ENCODE measurements around the gene PRELID1.
A peak's percentile ranks its signal among the peaks of the same experiment; 100 is the strongest.
"Not testable (repeated sequence)": the region's sequence is repeated elsewhere in the genome, so short reads cannot be mapped to it uniquely, and the experiment has no call there.

Gene PRELID1, protein sequence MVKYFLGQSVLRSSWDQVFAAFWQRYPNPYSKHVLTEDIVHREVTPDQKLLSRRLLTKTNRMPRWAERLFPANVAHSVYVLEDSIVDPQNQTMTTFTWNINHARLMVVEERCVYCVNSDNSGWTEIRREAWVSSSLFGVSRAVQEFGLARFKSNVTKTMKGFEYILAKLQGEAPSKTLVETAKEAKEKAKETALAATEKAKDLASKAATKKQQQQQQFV

DNA sequence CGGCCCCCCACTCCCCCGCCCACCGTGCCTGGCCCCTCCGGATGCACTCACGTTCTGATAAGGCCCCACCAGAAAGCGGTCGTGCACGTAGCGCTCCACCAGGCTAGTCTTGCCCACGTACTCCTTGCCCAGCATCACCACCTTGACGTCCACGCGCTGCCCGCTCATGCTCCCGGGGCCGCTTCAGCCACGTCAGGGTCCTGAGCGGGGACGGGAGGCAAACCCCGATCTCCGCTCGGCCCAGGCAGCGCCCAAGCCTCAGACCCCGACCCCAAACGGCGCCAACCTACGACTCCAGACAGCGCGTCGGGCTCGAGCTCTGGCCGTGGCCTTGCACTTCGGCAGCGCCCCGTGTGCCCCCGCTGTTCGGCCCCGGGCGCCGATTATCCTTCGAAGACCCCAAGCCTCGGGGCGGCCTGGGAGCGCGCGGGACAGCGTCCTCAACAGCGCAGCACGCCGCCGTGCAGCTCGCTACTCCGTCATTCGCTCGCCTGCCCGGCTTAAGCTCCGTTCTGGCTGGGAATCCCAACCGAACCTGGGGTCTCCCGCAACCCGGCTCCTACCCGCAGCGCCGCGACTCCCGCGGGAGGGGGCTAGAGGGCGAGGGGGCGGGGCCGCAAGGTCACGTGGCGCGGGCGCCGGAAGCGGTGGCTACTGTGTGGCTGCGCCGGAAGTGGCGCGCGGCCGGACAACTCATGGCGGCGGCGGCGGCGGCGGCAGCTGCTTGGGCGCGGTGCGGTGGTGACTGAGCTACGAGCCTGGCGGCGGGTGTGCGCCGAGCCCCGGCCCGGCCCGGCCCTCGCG, at the start of gene PRELID1, which contains the start of gene RAB24:
Gene PRELID1 (plus strand): TSS at position 679 of the 804 bp plus-strand sequence. CDS start 187 bp downstream, outside the sequence.
Gene RAB24 (minus strand): TSS at position 599 of the 804 bp plus-strand sequence. CDS start 431 bp downstream, at position 168.
- DNase-seq: peak; percentile 61 to 77

DNA sequence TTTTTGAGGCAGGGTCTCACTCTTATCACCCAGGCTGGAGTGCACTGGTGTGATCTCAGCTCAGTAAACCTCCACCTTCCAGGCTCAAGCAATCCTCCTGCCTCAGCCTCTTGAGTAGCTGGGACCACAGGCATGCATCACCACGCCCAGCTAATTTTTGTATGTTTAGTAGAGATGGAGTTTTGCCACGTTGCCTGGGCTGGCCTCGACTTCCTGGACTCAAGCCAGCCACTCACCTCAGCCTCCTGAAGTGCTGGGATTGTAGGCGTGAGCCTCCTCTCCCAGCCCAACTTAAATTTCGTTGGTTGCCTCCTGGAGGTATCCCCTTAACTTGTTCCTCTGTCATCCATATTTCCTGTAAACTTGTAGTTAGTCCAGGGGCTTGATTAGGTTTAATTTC, 47.3 kb upstream of the PRELID1 start:
- no peak for DNase-seq

DNA sequence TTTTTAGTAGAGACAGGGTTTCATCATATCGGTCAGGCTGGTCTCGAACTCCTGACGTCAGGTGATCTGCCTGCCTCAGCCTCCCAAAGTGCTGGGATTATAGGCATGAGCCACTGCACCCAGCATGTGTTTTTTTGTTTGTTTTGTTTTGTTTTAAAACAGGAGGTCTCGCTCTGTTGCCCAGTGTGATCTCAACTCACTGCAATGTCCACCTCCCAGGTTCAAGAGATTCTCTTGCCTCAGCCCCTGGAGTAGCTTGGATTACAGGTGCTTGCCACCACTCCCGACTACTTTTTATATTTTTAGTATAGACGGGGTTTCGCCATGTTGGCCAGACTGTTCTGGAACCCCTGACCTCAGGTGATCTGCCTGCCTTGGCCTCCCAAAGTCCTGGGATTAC, 44.9 kb upstream of the PRELID1 start:
- DNase-seq: not testable (repeated sequence)

DNA sequence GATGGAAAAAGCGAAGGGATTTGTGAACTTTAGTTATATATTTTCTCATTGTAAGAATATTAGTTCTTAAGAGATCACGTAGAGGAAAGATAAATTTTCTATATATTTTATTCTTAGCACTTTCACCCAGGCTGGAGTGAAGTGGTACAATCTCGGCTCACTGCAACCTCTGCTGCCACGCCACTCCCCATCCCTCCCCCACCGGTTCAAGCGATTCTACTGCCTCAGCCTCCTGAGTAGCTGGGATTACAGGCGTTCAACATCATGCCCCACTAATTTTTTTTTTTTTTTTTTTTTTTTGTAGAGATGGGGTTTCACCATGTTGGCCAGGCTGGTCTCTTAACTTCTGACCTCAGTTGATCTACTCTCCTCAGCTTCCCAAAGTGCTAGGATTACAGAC, 42.6 kb upstream of the PRELID1 start:
- DNase-seq: no peak

DNA sequence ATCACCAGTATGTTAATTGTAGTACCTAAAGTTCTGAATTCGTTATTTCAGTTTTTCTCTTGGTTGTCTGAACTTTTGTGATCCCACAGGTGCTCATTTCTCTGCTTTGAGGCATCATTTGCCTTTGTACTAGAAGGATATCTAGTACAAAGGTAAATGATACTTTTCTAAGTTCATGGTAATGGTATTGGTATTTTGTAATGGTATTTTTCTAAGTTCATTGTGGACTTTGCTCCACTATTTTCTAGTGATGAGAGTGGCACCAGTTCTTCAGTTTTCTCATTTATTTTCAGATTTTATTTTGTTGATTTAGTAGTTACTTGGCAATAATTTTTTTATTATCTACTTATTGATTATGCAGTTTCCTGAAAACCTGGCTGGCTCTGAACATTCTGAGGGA, 42.1 kb upstream of the PRELID1 start:
- no peak for DNase-seq

DNA sequence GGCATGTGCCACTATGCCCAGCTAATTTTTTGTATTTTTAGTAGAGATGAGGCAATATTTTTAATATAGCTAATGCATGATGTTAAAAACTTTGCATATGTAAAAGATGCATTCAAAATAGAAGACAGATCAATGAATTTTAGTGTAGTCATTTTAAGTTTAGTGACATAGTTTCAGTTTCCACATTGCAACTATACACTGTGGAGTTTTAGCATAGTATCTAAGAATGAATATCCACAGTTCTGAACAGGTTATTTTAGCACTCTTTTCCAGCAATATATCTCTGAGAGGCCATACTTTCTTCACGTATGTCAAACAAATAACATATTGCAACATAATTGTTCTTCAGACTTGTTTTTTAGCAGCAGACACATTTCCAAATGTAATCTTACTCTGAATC, 39.4 kb upstream of the PRELID1 start:
- DNase-seq: no peak

DNA sequence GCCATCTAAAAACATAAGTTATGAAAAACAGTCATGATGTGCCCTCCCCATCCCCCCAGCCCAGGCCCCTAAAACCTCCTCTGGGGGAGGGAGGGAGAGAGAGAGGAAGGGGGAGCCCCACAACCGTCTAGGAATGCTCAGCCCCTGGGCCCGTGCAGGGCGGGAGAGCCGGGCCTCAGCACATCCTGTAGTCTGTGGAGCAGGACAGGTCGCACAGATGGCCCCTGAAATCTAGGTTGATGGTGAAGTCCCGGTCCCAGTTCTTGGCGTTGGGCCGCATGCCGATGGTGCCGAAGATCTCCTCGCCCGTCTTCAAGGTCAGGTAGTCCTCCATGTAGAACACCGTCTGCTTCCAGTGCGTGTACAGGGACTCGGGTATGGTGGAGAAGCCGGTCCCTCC, 38.2 kb upstream of the PRELID1 start:
- DNase-seq: no peak

DNA sequence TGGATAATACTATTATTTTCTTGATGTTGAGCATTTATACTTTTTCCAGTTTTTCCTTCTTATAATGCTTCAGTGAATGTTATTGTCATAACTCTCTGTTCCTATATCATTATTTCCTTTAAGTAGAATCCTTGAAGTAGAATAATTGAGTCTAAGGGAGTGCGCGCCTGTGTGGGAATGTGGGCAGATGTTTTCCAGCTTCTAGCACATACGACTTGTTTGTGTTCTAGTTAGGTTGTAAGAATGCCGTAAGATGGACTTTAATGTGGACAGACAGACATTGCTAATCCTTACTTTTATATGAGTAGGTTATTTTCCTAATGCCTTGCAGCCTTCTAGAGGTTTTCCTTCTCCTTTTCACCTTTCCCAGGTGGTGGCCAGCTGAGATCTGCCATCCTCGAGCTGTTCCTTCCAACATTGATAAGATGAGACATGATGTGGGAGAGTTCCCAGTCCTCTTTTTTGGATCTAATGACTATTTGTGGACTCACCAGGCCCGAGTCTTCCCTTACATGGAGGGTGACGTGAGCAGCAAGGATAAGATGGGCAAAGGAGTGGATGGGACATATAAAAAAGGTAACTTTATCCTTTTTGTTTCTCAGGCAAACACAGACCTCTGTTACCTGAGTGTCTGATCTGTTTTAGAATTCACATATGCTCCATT, 34.2 kb upstream of the PRELID1 start:
- no peak for DNase-seq

DNA sequence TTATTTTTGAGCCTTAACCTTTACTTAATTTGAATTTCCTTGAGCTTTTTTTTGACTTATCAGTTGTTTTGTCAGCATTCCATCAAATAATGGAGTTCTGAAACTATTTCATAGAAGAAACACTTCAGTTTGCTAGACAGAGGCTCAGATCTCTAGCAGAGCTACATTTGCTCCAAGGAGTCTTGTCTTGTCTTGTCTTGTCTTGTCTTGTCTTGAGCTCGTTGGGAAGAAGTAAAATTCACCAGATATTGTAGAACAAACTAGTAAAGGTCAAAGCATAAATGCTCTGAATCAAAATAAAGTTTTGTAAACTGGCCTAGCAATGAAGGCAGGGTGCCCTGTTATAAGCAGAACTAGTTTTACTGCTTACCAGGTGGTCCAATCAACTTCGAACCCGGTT, 33.6 kb upstream of the PRELID1 start:
- DNase-seq: no peak

DNA sequence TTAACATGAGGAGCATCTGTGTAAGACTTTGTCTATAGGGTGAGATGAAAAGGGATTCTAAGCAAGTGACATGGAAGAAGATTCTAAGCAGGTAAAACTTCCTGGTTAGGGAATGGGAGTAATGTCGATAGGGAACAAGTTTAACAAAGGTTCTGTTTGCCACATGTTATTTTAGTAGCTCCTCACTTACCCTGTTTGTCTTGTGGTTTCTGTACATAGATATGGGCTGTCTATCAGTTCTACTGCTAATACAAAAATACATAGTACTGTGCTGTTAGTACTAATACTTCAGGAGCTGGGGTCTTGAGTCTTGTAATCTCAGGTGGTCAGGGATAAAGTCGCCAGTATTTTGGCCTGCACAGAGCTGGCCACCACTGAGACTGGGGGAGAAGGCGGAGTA, 32.9 kb upstream of the PRELID1 start:
- no peak for DNase-seq

DNA sequence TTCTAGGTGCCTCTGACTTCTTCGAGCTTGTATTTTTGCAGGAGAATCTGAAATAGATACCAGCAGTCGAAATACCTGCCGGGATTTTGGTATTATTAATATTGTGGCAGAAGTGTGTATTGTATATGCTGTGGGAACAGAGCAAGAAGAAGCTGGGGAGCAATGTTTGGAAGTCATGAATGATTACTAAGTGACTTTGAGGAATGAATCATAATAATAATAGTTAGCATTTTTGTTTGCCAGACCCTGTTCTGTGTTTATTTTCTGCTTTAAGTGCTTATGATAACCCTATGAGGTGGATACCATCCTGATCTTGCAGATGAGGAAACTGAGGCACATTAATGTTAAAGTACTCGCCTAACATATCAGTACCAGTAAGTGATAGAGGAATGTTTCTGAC, 32.5 kb upstream of the PRELID1 start:
- no peak for DNase-seq

DNA sequence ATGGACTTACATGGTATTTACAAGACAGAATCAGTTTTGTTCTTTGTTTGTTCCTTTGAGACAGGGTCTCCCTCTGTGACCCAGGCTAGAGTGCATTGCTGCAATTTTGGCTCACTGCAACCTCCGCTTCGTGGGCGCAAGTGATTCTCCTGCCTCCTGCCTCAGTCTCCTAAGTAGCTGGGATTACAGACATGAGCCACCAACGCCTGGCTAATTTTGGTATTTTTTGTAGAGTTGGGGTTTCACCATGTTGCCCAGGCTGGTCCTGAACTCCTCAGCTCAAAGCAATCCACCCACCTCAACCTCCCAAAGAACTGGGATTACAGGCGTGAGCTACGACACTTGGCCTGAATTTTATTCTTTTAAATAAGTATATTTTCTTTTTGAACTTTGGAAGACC, 27.7 kb upstream of the PRELID1 start:
- DNase-seq: no peak

DNA sequence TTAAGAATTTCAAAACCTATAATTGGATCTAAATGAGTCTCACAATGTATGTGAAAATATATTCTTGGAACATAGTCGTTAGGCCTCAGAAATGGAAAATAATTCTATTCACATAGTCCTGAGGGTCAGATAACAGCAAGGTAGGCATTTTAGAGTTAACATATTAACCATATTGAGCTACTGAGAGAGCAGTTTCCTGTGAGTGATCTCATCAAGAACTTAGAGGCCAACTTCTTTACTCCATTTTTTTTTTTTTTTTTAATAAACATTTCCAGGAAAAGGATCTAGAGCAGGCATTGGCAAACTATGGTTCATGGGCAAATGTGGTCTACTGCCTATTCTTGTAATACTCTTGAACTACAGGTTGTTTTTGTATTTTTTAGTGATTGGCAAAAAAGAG, 26.7 kb upstream of the PRELID1 start:
- DNase-seq: no peak

DNA sequence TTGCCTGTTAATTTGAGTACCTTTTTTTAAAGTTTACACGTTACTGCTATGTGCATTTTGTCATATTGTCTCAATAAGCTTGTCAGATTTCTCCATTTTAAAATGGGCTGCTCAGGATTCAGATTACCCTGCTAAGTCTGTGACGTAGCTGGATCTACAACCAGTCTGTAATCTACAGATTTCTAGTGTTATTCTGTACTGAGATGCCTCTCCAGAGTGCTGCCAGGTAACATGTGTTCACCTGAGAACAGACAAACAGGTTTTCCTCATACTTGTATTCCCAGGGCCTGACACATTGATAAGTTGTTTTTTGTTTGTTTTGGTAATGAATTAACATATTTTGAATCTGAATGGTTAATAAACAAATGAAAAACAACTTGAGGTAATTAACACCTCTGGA, 15.4 kb upstream of the PRELID1 start:
- DNase-seq: no peak

DNA sequence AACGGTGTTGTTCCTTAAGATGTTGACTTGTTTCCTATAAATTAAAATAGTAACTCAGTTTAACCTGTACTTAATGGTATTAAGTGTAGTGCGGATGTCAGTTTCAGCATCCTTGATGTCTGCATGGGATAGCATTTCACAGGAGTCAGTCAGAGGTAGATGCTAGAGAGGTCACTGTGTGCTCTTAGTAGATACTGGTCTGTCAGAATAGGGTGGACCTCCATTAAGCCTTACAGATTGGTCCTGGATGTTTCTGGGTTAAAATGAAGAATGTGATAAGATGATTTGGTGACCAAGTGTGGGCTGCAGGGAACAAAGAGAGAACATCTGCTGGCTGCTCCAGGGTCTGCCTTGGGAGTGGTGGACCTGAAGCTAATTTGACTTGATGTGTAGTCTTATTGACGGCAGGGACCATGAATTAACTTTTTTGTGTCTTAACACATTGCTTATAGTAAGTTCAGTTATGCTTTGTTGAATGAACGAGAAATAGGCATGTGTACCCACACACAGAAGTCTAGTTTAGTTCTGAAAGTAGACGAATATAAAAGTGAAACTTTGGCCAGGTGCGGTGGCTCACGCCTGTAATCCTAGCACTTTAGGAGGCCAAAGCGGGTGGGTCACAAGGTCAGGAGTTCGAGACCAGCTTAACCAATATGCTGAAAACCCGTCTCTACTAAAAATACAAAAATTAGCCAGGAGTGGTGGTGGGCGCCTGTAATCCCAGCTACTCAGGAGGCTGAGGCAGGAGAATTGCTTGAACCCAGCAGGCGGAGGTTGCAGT, 12.6 kb upstream of the PRELID1 start:
- no peak for DNase-seq

DNA sequence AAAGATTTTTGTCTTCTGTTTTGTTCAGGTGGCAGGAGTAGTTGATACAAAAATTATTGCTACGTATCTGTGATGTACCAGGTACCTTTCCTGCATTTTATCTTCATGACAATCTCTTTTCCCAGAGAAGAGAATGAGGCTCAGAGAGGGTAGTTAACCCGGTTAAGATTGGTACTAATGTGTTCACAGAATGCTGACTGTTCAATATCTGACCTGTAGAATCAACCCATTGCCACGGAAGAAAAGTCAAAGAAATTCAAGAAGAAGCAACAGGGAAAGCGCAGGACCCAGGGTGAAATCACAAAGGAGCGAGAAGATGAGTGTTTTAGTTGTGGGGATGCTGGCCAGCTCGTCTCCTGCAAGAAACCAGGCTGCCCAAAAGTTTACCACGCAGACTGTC, 11.9 kb upstream of the PRELID1 start:
- no peak for DNase-seq

DNA sequence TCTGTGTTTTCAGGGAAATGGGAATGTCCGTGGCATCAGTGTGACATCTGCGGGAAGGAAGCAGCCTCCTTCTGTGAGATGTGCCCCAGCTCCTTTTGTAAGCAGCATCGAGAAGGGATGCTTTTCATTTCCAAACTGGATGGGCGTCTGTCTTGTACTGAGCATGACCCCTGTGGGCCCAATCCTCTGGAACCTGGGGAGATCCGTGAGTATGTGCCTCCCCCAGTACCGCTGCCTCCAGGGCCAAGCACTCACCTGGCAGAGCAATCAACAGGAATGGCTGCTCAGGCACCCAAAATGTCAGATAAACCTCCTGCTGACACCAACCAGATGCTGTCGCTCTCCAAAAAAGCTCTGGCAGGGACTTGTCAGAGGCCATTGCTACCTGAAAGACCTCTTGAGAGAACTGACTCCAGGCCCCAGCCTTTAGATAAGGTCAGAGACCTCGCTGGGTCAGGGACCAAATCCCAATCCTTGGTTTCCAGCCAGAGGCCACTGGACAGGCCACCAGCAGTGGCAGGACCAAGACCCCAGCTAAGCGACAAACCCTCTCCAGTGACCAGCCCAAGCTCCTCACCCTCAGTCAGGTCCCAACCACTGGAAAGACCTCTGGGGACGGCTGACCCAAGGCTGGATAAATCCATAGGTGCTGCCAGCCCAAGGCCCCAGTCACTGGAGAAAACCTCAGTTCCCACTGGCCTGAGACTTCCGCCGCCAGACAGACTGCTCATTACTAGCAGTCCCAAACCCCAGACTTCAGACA, 9.6 kb upstream of the PRELID1 start:
- no peak for DNase-seq

DNA sequence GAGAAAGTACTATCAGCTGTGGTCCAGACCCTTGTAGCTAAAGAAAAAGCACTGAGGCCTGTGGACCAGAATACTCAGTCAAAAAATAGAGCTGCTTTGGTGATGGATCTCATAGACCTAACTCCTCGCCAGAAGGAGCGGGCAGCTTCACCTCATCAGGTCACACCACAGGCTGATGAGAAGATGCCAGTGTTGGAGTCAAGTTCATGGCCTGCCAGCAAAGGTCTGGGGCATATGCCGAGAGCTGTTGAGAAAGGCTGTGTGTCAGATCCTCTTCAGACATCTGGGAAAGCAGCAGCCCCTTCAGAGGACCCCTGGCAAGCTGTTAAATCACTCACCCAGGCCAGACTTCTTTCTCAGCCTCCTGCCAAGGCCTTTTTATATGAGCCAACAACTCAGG, 9.0 kb upstream of the PRELID1 start:
- no peak for DNase-seq

DNA sequence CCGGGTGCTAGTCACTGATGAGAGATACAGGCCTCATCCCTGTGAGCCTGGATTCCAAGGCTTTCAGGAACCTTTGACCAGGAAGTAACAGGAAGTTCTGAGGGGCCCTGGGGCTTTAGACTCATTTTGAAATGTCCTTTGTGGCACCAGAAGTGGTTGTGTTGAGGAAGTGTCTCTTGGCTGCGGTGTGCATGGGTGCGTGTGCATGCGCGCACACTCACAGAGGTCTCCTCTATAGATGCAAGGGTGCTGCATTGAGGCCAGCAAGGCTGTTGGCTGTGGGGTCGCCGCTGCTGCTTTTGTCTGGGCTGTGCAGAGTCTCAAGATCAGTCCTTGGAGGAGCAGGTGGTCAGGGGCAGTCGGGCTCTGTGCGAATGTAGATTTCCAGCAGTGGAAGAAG, 7.7 kb upstream of the PRELID1 start:
- DNase-seq: no peak

DNA sequence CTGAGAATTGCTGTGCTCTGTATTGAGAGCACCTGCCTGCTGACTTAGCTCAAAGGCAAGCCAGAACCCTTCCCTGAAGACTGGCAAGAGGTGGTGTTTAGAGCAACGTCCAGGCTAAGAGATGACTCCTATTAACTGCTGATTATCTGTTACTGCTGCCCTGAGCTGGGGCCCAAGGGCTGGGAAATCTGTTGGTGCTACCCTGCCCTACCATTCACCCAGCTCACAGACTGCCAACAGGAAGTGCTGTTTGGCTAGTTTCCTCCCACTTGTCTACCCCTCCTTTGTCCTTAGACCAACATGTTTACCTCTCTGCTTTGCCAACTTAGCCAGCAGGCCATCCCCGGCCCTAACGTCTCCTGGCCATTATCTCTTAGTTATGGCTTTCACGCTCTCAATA, 7.0 kb upstream of the PRELID1 start:
- DNase-seq: no peak

DNA sequence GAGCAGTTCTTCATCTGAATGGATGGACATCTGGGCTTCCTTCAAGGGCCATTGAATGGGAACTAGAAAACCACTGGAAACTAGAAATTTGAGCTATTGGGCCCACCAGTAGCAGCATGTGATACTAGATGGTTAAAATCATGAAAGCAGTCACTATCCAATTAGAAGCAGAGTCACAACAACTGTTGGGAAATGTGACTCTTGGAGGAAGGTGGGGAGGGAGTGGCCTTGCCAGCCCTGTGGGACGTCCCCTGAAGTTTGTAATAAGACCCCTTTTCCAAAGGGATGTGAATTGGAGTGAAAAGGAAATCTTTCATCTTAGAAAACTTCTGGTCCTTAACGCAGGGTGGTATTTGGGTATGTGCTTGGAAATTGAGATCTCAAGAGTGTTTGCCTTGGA, 5.7 kb upstream of the PRELID1 start:
- no peak for DNase-seq

DNA sequence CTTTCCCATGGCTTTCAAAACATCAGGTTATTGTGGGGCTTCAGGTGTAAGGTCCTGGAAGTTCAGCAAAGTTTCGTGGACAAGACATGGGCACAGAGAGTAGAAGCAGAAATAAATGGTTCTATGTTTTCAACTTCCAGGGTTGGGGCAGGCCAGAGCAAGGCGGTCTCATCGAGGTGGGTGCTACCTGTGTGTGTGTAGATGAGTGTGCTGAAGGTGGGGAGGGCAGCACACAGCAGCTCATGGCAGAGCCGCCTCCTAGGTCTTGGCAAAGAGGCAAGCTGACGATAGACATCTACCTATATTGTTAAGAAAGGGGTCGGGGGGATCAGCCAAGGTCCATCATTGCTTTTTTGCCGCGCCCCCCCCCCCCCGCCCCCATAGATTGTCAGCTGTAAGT, 3.9 kb upstream of the PRELID1 start:
- no peak for DNase-seq
